NAMALWA (cell line): ENCODE results near the gene PLEKHN1.

ENCODE experiments used
- DNase-seq: peaks from one replicate; pipeline ENCODE4 v3.0.0-alpha.2; 2015; ENCODE audit warnings: low spot score

The PLEKHN1 gene, protein sequence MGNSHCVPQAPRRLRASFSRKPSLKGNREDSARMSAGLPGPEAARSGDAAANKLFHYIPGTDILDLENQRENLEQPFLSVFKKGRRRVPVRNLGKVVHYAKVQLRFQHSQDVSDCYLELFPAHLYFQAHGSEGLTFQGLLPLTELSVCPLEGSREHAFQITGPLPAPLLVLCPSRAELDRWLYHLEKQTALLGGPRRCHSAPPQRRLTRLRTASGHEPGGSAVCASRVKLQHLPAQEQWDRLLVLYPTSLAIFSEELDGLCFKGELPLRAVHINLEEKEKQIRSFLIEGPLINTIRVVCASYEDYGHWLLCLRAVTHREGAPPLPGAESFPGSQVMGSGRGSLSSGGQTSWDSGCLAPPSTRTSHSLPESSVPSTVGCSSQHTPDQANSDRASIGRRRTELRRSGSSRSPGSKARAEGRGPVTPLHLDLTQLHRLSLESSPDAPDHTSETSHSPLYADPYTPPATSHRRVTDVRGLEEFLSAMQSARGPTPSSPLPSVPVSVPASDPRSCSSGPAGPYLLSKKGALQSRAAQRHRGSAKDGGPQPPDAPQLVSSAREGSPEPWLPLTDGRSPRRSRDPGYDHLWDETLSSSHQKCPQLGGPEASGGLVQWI

DNA sequence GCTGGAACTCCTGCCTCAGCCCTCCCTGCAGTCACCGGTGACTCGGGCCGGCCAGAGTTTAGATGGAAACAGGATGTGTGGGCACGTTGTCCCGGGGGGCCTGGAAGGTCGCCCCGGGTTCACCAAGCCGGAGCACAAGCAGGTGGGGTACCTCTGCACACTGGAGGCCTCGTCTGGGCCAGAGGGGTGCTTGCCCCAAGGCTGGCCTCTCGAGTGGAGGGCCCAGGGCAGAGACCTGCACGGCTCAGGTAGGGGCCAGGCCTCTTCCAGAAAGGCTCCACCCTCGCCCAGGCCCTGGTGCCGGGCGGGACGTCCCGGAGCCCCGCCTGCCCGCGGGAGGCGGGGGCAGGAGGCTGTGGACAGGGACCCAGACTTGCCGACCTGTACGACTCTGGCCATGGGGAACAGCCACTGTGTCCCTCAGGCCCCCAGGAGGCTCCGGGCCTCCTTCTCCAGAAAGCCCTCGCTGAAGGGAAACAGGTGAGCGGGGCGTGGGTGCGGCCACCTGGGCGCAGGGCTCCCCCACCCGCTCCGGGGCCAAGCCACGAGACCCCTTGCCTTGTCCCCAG is at the start of gene PLEKHN1:
Gene PLEKHN1 (plus strand): TSS at position 348 of the 569 bp plus-strand sequence. CDS start 50 bp downstream, at position 398.
- no peak for DNase-seq

DNA sequence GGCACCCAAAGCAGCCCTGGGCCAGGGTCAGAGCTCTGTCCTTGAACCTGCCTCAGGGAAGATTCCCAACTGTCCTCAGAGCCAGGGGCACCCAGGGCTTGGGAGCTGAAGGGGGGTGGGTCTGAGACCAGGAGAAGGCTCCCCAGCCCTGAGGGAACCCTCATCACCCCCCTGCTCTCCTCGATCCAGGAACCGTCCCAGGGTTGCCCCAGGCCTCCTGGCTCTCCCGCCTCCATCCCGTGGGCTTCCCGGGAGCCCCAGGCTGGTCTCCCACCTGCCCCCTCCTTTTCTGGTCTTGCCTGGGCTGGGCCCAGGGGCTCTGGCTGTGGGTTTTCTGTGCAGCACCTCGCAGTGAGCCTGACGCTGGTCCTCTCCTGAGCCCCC is 49.2 kb upstream of the PLEKHN1 start:
- no peak for DNase-seq

DNA sequence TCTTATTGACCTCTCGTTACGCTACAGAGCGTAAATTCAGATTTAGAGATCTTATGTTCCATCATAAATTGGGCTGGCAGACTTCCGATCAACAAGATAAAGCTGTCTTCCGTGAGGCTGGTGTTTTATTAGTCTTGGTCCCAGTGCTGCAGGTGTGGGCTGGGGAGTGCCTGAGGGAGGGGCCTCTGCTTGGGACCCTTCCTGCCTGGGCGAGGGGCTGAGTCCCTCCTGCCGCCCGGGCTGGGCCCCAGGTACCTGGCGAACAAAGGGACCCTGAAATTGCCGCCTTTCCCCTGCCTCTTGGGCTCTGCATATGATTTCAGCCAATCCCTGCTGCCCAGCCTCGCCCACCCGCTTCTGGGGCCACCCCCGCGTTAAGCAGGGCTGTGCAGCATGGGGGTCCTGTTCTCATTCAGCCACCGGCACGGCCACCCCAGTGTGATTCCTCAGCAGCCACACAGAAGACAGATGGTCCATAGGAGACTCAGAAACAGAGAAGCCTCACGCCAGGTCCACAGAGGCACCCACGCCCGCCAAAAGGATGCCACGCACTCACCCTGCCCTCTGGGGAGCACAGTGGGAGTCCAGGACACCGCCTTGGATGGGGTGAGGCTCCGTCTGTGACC is 48.7 kb upstream of the PLEKHN1 start:
- DNase-seq: no peak

DNA sequence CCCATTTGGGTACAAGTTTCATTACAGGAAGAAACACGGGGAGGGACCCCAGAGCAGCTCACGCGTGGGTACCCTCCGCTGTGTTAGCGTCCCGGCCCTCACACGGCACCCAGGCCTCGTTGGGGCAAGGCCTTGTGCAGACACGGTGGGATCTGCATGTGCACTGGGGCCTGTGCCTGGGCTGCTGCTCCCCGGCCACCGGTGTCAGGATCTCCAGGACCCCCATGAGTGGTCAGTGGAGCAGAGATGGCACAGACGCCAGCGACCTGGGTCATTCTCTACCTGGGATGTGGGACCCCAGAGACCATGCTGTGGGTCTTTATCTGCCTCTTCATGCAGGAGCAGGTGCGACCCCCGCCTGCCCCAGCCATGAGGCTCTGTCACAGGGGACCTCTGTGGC is 47.9 kb upstream of the PLEKHN1 start:
- DNase-seq: no peak

DNA sequence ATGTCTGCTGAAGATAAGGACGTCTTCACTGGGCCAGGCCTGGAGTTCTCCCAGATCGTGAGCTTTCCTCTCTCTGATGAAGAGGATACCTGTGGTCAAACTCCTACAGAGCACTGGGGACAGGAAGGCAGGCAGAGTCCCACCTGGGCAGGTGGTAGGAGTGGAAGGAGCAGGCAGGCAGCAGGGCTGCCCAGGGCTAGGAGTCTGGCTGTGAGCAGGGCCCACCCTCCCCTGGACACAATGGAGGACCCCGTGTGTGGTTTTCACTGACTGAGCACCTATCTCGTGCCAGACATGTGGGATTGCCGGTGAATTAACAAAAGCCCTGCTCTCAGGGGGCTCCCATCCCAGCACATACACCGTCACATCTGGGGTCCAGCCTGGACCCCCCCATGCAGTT is 47.4 kb upstream of the PLEKHN1 start:
- DNase-seq: no peak

DNA sequence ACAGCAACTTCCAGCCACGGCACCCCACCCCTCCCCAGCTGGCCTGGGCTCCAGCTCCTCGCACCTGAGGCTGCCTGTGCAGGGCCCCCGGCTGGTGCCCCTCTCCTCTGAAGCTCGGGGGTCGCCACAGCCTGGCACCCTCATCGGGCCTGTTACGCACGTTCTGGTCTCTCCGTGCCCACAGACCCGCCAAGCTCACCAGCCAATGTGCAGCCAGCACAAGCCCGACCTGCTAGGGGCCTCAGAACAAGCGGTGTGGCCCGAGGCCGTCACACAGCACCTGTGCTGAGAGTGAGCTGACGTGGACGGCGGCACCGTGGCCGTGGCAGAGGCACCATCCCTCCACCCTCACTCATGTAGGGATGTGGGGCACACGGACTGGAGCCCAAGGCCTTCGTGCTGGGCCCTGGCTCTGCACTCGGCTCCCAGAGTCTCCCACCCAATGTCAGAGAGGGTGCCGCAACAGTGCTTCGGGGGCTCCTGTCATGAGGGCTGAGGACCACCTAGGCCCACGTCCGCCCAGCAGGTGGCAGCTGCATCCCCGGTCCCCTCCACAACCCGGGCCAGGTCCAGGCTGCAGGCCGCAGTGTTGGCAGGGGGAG is 46.9 kb upstream of the PLEKHN1 start:
- DNase-seq: no peak

DNA sequence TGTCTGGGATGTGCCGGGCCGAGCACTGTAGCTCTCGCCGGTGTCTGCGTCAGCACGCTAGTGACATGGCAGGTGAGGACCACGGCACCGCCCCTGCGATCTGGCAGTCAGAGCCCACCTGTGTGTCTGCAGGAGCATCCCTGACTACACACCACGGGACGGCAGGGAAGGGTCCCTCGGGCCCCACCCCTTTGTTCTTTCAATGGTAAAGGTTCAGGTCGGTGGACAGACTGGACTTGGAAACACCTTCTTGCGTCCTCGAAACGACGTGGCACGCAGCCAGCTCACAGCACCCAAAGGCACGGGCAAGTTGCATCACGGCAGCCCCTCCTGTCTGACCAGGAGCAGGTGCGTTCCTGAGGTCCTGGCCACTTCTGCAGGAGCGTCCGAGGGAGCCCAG is 46.3 kb upstream of the PLEKHN1 start:
- no peak for DNase-seq

DNA sequence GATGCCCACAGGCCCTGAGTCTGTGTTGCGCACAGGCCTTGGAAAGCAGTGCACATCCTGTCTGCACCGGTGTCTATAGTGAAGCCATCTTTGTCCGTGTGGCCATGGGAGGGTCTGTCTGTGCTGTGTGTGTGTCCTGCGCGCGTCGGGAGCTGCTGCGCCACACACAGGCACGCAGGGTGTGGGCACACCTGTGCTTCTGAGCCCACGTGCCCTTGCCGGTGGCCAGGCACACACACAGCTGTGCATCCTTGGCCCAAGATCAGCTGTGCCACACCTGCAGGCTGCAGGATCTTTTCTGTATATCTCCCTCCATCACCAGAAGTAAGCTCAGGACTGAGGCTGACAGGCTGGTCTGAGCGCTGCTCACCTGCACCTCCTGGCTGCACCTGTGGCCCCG is 45.8 kb upstream of the PLEKHN1 start:
- DNase-seq: no peak

DNA sequence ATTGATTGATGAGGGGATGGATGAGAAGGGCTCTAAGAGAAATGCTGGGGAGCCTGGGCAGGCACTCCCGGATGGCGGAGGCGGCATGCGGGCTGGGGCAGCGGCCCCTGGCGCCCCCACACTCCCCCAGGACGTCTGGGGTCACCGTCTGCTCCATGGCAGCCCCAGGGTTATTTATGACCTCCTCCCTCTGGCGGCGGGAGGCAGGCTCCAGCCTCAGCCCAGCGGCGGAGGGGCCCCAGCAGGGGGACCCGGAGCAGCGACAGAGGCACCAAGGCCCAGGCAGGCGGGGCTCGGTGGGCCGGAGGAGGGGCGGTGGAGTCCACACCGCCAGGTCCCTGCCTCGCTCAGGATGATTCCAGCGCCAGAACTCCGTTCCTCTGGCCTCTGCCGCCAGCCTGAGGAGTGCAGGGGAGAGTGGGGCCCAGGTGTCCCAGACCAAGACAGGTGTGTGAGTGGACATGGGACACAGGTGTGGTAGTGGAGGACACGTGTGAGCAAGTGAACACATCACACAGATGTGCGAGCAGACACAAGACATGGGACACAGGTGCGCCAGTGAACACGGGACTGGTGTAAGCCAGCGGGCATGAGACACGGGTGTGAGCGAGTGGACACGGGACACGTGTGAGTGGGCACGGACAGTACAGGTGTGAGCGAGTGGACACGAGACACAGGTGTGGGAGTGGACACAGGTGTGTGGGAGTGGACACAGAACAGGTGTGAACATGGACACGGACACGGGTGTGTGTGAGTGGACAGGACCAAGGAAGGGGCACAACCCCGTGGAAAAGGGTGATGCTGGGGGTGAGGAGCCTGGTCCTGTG is 45.1 kb upstream of the PLEKHN1 start:
- peak; percentile 87 for DNase-seq

DNA sequence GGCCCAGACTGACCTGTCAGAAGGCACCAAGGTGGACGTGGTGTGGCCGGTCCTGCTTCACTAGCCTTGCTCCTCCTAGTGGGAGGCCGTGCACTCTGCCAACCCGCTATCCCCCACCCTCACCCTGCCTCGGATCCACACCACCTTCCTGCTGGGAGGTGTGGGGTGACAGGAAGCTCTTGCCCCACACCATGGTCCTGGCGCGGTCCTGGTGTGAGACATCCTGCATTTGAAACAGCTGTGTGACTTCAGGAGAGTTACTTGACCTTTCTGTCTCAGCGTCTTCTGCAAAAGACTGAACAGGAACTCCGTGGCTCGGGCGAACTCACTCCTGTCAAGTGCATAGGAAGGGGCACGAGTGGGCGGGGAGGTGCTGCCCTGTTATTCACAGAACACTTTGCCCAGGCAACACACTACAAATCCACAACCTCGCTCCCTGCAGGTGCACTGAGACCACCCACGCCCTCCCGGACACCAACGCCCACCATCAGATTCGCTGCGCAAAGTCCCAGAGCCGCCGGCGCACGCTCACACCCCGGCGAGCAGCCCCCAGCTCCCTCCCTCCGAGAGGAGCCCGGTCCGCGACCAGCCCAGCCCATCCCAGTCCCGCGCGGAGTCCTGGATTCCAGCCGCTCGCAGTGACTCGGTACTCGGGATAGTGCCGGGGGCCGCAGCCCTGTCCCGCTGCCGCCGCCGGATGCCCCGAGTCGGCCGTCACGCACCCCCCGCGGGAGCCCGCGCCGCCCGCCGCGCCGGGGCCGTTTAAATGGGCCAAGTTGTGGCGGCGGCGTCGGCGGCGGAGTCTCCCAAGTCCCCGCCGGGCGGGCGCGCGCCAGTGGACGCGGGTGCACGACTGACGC is 42.9 kb upstream of the PLEKHN1 start, which contains the start of gene SAMD11:
Gene SAMD11 (plus strand): TSS at position 793 of the 860 bp plus-strand sequence. CDS start 509 bp downstream, outside the sequence.
- DNase-seq: peak; percentile 61

DNA sequence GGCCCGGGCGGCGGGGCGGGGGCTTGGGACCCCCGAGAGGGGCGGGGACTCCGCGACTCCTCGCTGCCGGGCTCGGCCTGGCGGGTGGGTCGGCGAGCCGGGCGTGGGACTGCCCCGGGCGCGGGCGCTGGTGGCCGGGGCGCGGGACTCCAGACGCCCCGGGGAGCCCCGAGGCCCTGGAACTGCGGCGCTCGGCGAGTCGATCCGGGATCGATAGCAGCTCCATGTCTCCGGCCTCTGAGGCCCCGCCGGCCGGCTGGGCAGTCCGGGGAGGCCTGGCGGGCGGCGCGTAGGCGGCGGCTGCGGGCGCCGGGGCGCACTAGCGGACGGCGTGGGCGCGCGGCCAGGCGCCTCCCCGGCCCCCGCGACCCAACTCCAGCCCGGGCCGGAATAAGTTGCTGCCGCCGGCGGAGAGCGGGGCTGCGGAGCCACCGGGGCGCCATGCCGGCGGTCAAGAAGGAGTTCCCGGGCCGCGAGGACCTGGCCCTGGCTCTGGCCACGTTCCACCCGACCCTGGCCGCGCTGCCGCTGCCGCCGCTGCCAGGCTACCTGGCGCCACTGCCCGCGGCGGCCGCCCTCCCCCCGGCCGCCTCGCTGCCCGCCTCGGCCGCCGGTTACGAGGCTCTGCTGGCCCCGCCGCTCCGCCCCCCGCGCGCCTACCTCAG is 42.2 kb upstream of the PLEKHN1 start:
- no peak for DNase-seq

DNA sequence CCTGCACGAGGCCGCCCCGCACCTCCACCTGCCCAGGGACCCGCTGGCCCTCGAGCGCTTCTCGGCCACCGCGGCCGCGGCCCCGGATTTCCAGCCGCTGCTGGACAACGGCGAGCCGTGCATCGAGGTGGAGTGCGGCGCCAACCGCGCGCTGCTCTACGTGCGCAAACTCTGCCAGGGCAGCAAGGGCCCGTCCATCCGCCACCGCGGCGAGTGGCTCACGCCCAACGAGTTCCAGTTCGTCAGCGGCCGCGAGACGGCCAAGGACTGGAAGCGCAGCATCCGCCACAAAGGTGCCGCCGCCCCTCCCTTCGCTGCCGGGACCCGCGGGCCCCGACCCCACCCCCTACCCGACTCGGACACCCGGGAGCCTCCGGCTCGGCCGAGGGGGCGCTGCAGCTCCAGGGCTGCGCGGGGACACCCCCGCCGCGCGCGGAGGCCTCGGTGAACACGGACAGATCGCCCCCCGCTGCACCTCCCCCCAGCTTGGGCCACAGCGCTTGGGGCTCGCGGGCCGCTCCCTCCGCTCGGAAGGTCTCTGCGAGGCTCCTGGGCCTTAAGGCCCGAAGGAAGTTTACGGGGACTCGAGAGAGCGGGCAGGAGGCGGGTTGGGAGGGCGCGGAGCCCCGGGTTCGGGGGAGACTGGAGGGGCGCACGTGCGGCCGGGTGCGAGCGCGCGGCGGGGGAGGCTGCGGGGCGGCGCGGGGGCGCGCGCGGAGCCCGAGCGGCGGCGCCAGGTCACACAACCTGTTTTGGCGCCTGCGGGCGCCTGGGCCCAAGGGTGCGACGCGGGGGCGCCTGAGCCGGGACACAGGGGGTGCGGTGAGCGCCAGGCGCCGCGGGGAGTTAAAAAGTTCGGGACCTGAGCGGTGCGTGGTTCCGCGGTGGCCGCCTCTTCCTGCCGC is 41.4 kb upstream of the PLEKHN1 start:
- no peak for DNase-seq

DNA sequence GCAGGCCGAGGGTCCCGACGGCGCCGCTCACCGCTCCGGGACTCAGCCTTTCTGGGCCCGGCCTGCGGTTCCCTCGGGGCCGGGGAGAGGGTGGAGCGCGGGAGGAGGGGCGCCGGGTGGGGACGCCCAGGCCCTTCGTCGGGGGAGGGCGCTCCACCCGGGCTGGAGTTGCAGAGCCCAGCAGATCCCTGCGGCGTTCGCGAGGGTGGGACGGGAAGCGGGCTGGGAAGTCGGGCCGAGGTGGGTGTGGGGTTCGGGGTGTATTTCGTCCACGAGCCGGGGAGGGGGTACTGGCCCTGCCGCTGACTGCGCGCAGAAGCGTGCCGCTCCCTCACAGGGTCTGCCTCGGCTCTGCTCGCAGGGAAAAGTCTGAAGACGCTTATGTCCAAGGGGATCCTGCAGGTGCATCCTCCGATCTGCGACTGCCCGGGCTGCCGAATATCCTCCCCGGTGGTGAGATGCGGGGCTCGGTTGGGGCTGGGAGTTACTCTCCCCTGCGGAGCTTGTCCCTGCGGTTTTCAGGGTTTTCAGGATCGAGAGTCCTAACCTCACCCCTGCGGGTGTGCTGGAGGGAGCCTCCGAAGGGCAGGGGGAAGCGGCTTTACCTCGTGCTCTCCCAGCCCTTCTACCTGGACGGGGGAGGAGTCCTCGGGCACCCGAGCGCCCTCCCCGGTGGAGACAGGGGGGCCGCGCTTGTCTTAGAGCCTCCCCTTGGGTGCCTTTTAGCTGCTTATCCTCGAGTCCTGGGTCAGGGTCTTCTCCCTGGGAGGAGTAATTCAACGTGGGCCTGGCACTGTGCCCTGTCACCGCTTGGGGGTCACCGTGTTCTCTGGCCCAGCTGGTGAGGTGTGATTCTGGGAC is 40.5 kb upstream of the PLEKHN1 start:
- no peak for DNase-seq

DNA sequence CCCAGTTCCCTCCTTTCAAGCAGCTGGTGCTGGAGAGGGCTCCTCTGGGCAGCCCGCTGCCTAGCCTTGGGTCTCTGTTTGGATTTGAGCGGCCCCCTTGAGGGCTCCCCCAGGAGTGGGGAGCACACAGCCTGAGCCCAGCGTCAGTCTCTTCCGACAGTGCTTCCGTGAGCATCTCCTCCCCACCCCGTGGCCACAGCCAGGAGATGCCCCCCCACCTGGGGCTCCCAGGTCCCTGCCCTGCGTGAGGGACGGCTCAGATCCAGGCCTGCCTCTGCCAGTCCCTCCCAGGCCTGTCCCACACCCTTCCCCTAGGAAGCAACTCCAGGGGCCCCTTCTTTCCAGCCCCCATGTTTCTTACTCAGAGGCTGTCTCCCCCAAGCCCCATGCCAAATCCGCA is 39.0 kb upstream of the PLEKHN1 start:
- no peak for DNase-seq

DNA sequence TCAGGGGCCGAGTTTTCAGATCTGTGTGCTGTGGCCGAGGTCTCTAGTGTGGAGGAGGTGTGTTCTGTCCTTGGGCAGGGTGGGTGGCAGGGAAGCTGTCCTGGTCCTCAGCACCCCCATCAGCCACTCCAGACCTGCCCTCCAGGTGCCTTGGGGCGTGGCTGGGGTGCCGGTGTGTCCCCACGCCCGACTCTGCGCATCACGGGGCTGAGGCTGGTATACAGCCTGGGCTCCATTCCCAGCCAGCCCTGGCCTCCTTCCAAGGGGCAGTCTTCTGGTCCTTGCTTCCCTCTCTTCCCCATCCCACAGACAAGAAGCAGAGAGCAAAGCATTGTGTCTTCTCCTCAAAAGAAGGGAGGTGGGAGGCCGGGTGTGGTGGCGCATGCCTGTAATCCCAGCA is 38.5 kb upstream of the PLEKHN1 start:
- no peak for DNase-seq

DNA sequence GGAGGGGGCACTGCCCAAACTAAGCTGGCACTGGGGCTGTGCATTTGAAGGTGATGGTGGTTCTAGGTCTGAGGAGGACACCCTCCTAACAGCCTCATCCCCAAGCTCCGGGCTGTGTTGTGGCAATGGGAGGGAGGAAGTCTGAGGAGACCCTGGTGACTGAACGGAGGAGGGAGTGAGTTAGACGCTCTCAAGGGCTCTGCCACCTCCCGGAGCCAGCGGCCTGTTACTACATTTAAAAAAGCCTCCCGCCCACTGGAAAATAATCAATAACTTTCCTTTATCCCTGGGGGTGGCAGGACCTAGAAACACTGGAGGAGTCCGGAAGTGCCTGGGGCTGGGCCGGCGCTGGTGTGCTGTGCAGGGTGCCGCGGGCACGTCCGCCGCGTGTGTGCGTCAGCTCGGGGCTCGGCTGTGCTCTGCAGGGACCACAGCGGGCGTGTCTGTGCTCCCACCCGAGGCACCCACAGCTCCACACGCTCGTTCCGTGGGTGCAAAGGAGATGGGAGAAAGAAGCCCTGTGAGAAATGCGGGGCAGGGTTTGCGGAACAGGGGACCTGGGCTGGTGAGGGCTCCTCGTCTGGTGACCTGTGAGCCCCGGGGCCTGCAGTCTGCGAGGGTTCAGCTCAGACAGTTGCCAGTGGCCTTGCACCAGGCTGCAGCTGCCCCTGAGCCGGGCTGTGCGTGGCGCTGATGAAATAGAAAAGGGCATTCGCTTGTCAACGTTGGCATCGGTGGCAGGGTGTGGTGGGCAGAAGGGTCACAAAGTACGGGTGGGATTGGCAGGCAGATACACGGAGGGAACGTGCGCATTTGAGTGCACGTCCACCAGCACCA is 37.2 kb upstream of the PLEKHN1 start:
- no peak for DNase-seq
